ENCODE measurements around the gene MN1. TPM values are rescaled to one million over a fixed set of nuclear protein-coding genes. Genes with fewer than 3 reads are reported as not detected.

MN1 gene
- total and polyA plus RNA-seq, 2 experiments from 2014 or later, result 1.0 to 6.8 TPM

DNA sequence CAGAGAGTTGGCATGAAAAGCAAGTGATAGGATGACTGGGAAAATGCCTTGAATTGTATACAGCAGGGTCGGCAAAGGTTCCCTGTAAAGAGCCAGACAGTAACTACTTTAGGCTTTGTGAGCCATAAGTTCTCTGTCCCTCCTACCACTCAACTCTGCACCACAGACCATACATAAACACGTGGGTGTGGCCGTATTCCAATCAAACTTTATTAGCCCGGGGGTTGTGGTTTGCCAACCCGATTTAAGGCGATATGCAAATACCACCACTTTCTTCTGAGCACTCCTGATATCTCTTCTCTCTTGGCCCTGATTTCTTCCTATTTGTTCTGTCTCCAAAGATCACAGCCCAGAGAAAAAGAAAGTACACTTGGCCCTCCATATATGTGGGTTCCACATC is 87.5 kb downstream of the MN1 start (continued):
- no peak for TF ChIP-seq ZNF331 (CRISPR knock-in tag; IDR thresholded peaks at IDR 0.05; ENCODE audit: low read depth)
- TF ChIP-seq POLR2AphosphoS5 (IDR thresholded peaks at IDR 0.05; ENCODE audit: low read depth), result no peak
- TF ChIP-seq CREB1 (CRISPR knock-in tag; IDR thresholded peaks at IDR 0.05; ENCODE audit: low read depth), result no peak
- no peak for TF ChIP-seq STAT1 (IDR thresholded peaks at IDR 0.05; ENCODE audit: unreplicated experiment)
- no peak for TF ChIP-seq ETS1 (IDR thresholded peaks at IDR 0.05)
- TF ChIP-seq ZNF114 (CRISPR knock-in tag; IDR thresholded peaks at IDR 0.05), result no peak
- TF ChIP-seq EZH2phosphoT487 (IDR thresholded peaks at IDR 0.05; ENCODE audit: unreplicated experiment), result no peak
- TF ChIP-seq JUNB (IDR thresholded peaks at IDR 0.05; ENCODE audit: unreplicated experiment), result no peak

DNA sequence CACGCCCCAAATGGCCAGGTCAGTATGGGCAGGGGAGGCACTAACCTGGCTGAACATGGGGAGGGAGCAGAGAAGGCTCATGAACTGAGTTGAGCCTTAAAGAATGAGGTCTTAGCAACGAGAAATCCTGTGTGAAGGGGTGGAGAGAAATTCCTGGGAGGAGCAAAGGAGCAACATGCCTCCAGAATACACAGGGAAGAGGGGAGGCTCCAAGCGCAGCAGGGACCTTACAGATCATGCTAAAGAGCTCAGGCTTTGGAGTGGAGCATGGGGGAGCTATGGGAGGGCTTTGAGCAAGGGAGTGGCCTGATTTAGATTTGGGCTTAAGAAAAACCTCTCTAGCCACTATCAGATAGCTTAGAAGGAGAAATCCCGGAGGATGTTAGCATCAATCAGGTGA is 88.1 kb downstream of the MN1 start:
- Histone ChIP-seq H3K4me3 (no peak overlapping the region), H3K36me3 (ENCODE audit: insufficient read depth) (peaks cover 7% of the 10 kb centered on the region; the same call in 1 of the 2 replicates), H3K27ac (ENCODE audit: low read depth) (peak overlapping the region; percentile 19; the same call in 1 of the 2 replicates), H3K27me3 (ENCODE audit: insufficient read depth) (no peaks in the 10 kb centered on the region), H3K79me2 (replicated peaks; ENCODE audit: insufficient read depth) (peaks cover 85% of the 10 kb centered on the region), H3K4me1 (ENCODE audit: insufficient read depth) (peaks cover 16% of the 10 kb centered on the region), H3F3A (replicated peaks; ENCODE audit: low read depth) (no peaks in the 10 kb centered on the region), H4K20me1 (replicated peaks; ENCODE audit: insufficient read depth) (peaks cover 53% of the 10 kb centered on the region), H2AFZ (no peak overlapping the region), H3K9me2 (ENCODE audit: insufficient read depth) (no peaks in the 10 kb centered on the region), H3K4me2 (0 out of 2 replicates have a peak overlapping the region, but pooled peaks have one; percentile 32)
- ATAC-seq (peak; percentile 40; the same call in 2 of the 3 replicates), DNase-seq (ENCODE audit: low spot score) (no peak)
- peak overlapping the region; percentile 61; the same call in 1 of the 2 replicates for H3K27ac Mint-ChIP-seq
- H3K36me3 Mint-ChIP-seq (ENCODE audit: low read depth), result peaks cover 66% of the 10 kb centered on the region
- peaks cover 10% of the 10 kb centered on the region for H3K27me3 Mint-ChIP-seq (ENCODE audit: insufficient read depth, low read depth, poor library complexity)
- H3K4me1 Mint-ChIP-seq, result peaks cover 35% of the 10 kb centered on the region
- H3K4me3 Mint-ChIP-seq, result no peak overlapping the region
- H3K9me3 Mint-ChIP-seq, result no peaks in the 10 kb centered on the region; the same call in 1 of the 3 replicates
- TF ChIP-seq ZNF114 (CRISPR knock-in tag; IDR thresholded peaks at IDR 0.05), result no peak
- no peak for TF ChIP-seq CREB1 (CRISPR knock-in tag; IDR thresholded peaks at IDR 0.05; ENCODE audit: low read depth)
- no peak for TF ChIP-seq JUNB (IDR thresholded peaks at IDR 0.05; ENCODE audit: unreplicated experiment)
- TF ChIP-seq, protein P1, sequence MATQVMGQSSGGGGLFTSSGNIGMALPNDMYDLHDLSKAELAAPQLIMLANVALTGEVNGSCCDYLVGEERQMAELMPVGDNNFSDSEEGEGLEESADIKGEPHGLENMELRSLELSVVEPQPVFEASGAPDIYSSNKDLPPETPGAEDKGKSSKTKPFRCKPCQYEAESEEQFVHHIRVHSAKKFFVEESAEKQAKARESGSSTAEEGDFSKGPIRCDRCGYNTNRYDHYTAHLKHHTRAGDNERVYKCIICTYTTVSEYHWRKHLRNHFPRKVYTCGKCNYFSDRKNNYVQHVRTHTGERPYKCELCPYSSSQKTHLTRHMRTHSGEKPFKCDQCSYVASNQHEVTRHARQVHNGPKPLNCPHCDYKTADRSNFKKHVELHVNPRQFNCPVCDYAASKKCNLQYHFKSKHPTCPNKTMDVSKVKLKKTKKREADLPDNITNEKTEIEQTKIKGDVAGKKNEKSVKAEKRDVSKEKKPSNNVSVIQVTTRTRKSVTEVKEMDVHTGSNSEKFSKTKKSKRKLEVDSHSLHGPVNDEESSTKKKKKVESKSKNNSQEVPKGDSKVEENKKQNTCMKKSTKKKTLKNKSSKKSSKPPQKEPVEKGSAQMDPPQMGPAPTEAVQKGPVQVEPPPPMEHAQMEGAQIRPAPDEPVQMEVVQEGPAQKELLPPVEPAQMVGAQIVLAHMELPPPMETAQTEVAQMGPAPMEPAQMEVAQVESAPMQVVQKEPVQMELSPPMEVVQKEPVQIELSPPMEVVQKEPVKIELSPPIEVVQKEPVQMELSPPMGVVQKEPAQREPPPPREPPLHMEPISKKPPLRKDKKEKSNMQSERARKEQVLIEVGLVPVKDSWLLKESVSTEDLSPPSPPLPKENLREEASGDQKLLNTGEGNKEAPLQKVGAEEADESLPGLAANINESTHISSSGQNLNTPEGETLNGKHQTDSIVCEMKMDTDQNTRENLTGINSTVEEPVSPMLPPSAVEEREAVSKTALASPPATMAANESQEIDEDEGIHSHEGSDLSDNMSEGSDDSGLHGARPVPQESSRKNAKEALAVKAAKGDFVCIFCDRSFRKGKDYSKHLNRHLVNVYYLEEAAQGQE (IDR thresholded peaks at IDR 0.05; ENCODE audit: unreplicated experiment), result no peak
- no peak for TF ChIP-seq ZNF331 (CRISPR knock-in tag; IDR thresholded peaks at IDR 0.05; ENCODE audit: low read depth)
- no peak for TF ChIP-seq CTCF (conservative IDR thresholded peaks at IDR 0.05; ENCODE audit: low read depth in 2 of 2)
- TF ChIP-seq EZH2 (IDR thresholded peaks at IDR 0.05; ENCODE audit: low read depth, unreplicated experiment), result no peak
- TF ChIP-seq EZH2phosphoT487 (IDR thresholded peaks at IDR 0.05; ENCODE audit: unreplicated experiment), result no peak
- no peak for TF ChIP-seq NANOG (IDR thresholded peaks at IDR 0.05; ENCODE audit: borderline replicate concordance)
- TF ChIP-seq, protein P2, sequence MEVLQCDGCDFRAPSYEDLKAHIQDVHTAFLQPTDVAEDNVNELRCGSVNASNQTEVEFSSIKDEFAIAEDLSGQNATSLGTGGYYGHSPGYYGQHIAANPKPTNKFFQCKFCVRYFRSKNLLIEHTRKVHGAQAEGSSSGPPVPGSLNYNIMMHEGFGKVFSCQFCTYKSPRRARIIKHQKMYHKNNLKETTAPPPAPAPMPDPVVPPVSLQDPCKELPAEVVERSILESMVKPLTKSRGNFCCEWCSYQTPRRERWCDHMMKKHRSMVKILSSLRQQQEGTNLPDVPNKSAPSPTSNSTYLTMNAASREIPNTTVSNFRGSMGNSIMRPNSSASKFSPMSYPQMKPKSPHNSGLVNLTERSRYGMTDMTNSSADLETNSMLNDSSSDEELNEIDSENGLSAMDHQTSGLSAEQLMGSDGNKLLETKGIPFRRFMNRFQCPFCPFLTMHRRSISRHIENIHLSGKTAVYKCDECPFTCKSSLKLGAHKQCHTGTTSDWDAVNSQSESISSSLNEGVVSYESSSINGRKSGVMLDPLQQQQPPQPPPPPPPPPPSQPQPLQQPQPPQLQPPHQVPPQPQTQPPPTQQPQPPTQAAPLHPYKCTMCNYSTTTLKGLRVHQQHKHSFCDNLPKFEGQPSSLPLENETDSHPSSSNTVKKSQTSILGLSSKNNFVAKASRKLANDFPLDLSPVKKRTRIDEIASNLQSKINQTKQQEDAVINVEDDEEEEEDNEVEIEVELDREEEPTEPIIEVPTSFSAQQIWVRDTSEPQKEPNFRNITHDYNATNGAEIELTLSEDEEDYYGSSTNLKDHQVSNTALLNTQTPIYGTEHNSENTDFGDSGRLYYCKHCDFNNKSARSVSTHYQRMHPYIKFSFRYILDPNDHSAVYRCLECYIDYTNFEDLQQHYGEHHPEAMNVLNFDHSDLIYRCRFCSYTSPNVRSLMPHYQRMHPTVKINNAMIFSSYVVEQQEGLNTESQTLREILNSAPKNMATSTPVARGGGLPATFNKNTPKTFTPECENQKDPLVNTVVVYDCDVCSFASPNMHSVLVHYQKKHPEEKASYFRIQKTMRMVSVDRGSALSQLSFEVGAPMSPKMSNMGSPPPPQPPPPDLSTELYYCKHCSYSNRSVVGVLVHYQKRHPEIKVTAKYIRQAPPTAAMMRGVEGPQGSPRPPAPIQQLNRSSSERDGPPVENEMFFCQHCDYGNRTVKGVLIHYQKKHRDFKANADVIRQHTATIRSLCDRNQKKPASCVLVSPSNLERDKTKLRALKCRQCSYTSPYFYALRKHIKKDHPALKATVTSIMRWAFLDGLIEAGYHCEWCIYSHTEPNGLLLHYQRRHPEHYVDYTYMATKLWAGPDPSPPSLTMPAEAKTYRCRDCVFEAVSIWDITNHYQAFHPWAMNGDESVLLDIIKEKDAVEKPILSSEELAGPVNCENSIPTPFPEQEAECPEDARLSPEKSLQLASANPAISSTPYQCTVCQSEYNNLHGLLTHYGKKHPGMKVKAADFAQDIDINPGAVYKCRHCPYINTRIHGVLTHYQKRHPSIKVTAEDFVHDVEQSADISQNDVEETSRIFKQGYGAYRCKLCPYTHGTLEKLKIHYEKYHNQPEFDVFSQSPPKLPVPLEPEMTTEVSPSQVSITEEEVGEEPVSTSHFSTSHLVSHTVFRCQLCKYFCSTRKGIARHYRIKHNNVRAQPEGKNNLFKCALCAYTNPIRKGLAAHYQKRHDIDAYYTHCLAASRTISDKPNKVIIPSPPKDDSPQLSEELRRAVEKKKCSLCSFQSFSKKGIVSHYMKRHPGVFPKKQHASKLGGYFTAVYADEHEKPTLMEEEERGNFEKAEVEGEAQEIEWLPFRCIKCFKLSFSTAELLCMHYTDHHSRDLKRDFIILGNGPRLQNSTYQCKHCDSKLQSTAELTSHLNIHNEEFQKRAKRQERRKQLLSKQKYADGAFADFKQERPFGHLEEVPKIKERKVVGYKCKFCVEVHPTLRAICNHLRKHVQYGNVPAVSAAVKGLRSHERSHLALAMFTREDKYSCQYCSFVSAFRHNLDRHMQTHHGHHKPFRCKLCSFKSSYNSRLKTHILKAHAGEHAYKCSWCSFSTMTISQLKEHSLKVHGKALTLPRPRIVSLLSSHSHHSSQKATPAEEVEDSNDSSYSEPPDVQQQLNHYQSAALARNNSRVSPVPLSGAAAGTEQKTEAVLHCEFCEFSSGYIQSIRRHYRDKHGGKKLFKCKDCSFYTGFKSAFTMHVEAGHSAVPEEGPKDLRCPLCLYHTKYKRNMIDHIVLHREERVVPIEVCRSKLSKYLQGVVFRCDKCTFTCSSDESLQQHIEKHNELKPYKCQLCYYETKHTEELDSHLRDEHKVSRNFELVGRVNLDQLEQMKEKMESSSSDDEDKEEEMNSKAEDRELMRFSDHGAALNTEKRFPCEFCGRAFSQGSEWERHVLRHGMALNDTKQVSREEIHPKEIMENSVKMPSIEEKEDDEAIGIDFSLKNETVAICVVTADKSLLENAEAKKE (CRISPR knock-in tag; IDR thresholded peaks at IDR 0.05), result no peak
